Fibroblast of lung (primary cell): ENCODE results near the gene MAP1B.

Experiments
- EZH2 ChIP-seq: IDR thresholded peaks from 2 replicates; pipeline ENCODE4 v1.5.1; 2012; ENCODE audit warnings: low read length, control low read depth, mild to moderate bottlenecking; ENCODE audit errors: missing control alignments
- TF ChIP-seq, protein P1 (sequence below), 2 donors: IDR thresholded peaks in 1 of 2; conservative IDR thresholded peaks in 1 of 2; 1 replicate in 1 of 2; 2 replicates in 1 of 2; pipeline ENCODE4 v1.5.1; 2011 to 2012; ENCODE audit warnings: low read length in 2 of 2, control low read depth in 1 of 2, inconsistent platforms in 1 of 2, low read depth in 1 of 2, mild to moderate bottlenecking in 1 of 2

DNA sequence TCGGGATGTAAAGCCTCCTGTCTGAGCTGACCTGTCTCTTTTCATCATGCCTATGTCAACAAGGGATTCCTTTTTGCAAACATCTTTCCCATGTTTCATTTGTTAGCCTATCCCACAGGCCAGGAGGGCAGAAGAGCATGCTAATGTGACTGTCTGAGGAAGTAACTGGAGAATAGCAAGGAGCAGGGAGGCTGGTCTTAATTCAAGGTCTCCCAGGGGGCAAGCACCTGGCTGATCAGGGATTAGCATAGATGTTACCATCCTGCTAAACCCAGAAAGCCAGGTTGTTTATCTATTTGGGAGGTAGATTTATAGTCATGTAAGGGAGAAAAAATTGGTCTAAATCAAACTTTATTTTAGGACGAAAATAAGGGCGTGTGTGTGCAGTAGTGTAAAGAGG, 36.7 kb upstream of the MAP1B start:
- TF ChIP-seq, protein P1, sequence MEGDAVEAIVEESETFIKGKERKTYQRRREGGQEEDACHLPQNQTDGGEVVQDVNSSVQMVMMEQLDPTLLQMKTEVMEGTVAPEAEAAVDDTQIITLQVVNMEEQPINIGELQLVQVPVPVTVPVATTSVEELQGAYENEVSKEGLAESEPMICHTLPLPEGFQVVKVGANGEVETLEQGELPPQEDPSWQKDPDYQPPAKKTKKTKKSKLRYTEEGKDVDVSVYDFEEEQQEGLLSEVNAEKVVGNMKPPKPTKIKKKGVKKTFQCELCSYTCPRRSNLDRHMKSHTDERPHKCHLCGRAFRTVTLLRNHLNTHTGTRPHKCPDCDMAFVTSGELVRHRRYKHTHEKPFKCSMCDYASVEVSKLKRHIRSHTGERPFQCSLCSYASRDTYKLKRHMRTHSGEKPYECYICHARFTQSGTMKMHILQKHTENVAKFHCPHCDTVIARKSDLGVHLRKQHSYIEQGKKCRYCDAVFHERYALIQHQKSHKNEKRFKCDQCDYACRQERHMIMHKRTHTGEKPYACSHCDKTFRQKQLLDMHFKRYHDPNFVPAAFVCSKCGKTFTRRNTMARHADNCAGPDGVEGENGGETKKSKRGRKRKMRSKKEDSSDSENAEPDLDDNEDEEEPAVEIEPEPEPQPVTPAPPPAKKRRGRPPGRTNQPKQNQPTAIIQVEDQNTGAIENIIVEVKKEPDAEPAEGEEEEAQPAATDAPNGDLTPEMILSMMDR (conservative IDR thresholded peaks at IDR 0.05 in 1 of 2, IDR thresholded peaks at IDR 0.05 in 1 of 2; ENCODE audit: low read depth in 1 of 2, low read length in 2 of 2), result no peak
- TF ChIP-seq EZH2, result no peak
